Body of pancreas (tissue), 4 donors: ENCODE data around the gene CNIH1. TPM values are rescaled to one million over a fixed set of nuclear protein-coding genes. Genes with fewer than 3 reads are reported as not detected.
"Not testable (repeated sequence)": the region's sequence is repeated elsewhere in the genome, so short reads cannot be mapped to it uniquely, and the experiment has no call there.

ENCODE experiments used
- ATAC-seq: fragments of 150-250 bp; one replicate; pipeline ENCODE4 v1.9.1; 2016
- DNase-seq, 4 donors: peaks; one replicate each; pipeline ENCODE4 v3.0.0-alpha.2; 2019
- H3K27ac ChIP-seq, 4 donors: fragments of 200-600 bp; sonication (generic); 1 replicate in 3 of 4; 2 replicates in 1 of 4; pipeline versions ENCODE4 v1.5.1 to v1.6.1; 2016 to 2019; ENCODE audit warnings: mild to moderate bottlenecking in 1 of 4, mixed read lengths in 1 of 4, moderate library complexity in 1 of 4
- H3K27me3 ChIP-seq, 2 donors: fragments of 200-600 bp; sonication (generic); one replicate each; pipeline ENCODE4 v1.6.0; 2016; ENCODE audit warnings: mild to moderate bottlenecking in 1 of 2
- H3K36me3 ChIP-seq, 2 donors: fragments of 200-600 bp; sonication (generic); replicated peaks in 1 of 2; 2 replicates each; pipeline ENCODE4 v1.5.1; 2016; ENCODE audit warnings: low read depth in 2 of 2; ENCODE audit not compliant: insufficient read depth in 1 of 2
- H3K4me1 ChIP-seq: fragments of 200-600 bp; sonication (generic); one replicate; pipeline ENCODE4 v1.6.0; 2016
- H3K4me3 ChIP-seq, 2 donors: fragments of 200-600 bp; sonication (generic); 1 replicate in 1 of 2; 2 replicates in 1 of 2; pipeline ENCODE4 v1.5.1; 2016 to 2019
- H3K9me3 ChIP-seq, 3 donors: fragments of 200-600 bp; sonication (generic); 1 replicate in 2 of 3; 2 replicates in 1 of 3; pipeline ENCODE4 v1.5.1; 2016
- CTCF ChIP-seq, 7 experiments: fragments of 450-650 bp in 4 of 7; fragments of 200-600 bp in 3 of 7; sonication (generic) in 3 of 7; IDR thresholded peaks; one replicate each; pipeline ENCODE4 v1.5.1; 2016 to 2019; ENCODE audit warnings: antibody characterized with exemption in 7 of 7
- POLR2A ChIP-seq, 3 donors: fragments of 450-650 bp; IDR thresholded peaks; one replicate each; pipeline ENCODE4 v1.6.1; 2016; ENCODE audit warnings: antibody characterized with exemption in 3 of 3, mild to moderate bottlenecking in 2 of 3
- WGBS, 2 donors: methylation state at CpG; one replicate each; pipeline ENCODE4 v1.1.5; 2017; 5-methylcytosine and 5-hydroxymethylcytosine counted together
- intact Hi-C: fragments of 100-400 bp; cut with DNase I; formaldehyde crosslinking; loops from one replicate; pipeline ENCODE4 v1.15.1; 2023
- total RNA-seq, 2 donors: library from RNA; depleted of rRNA; stranded (reverse); fragments of >200 nt; gene quantifications; one replicate each; pipeline ENCODE4 v1.1.0, GENCODE V29; 2016

Gene CNIH1
- total RNA-seq, 2 donors from 2014 or later = 15.2 to 18.2 TPM

- TF ChIP-seq POLR2A (IDR thresholded peaks at IDR 0.05) (no peak), CTCF (IDR thresholded peaks at IDR 0.05) (no peak)
- Histone ChIP-seq H3K27ac (no peak overlapping the region), H3K27me3 (no peaks in the 10 kb centered on the region), H3K9me3 (no peaks in the 10 kb centered on the region), H3K36me3 (no peaks in the 10 kb centered on the region), H3K4me3 (no peak overlapping the region), H3K4me1 (no peaks in the 10 kb centered on the region)
- no peak for ATAC-seq
- DNase-seq = no peak
- WGBS, 2 donors = 85 to 86% methylated on average over 4 of the region's 4 CpGs
- intact Hi-C loops = no loop called here
These were observed 55.6 kb downstream of the CNIH1 start for GRCh38 chr14:54385556-54385955.

GRCh38 chr14:54383835-54384234 lies 57.3 kb downstream of the CNIH1 start:
- Histone ChIP-seq H3K36me3 (no peaks in the 10 kb centered on the region), H3K27me3 (no peaks in the 10 kb centered on the region), H3K4me3 (no peak overlapping the region), H3K27ac (no peak overlapping the region), H3K9me3 (no peaks in the 10 kb centered on the region), H3K4me1 (no peaks in the 10 kb centered on the region)
- TF ChIP-seq POLR2A (IDR thresholded peaks at IDR 0.05) (no peak), CTCF (IDR thresholded peaks at IDR 0.05) (no peak)
- ATAC-seq (no peak), DNase-seq (no peak)
- 77 to 88% methylated on average over 4 of the region's 4 CpGs for WGBS, 2 donors
- intact Hi-C loops = no loop called here

- H3K27ac ChIP-seq = no peak overlapping the region
- no peaks in the 10 kb centered on the region for H3K36me3 ChIP-seq
- ATAC-seq (no peak), DNase-seq (no peak)
- H3K4me1 ChIP-seq = no peaks in the 10 kb centered on the region
- H3K27me3 ChIP-seq = no peaks in the 10 kb centered on the region
- intact Hi-C loops = no loop called here
- no peaks in the 10 kb centered on the region for H3K9me3 ChIP-seq
- TF ChIP-seq CTCF (IDR thresholded peaks at IDR 0.05) = no peak
- H3K4me3 ChIP-seq = no peak overlapping the region
These were observed 59.4 kb downstream of the CNIH1 start for GRCh38 chr14:54381821-54382220.

- H3K9me3 ChIP-seq, H3K4me1 ChIP-seq, DNase-seq, intact Hi-C loops, H3K4me3 ChIP-seq, H3K27me3 ChIP-seq, H3K27ac ChIP-seq, ATAC-seq, H3K36me3 ChIP-seq: not testable (repeated sequence)
- 59 to 82% methylated on average over 3 of the region's 3 CpGs for whole genome bisulfite sequencing, 2 donors
These were observed 60.6 kb downstream of the CNIH1 start for GRCh38 chr14:54380558-54380957.

GRCh38 chr14:54378893-54379292 lies 62.3 kb downstream of the CNIH1 start:
- H3K27ac ChIP-seq, H3K27me3 ChIP-seq, H3K4me3 ChIP-seq, H3K36me3 ChIP-seq, H3K9me3 ChIP-seq, DNase-seq, H3K4me1 ChIP-seq, intact Hi-C loops, ATAC-seq: not testable (repeated sequence)
- 66 to 68% methylated on average over 5 of the region's 5 CpGs for WGBS, 2 donors

- Histone ChIP-seq H3K27me3 (no peaks in the 10 kb centered on the region), H3K4me1 (no peaks in the 10 kb centered on the region), H3K36me3 (no peaks in the 10 kb centered on the region), H3K4me3 (no peak overlapping the region), H3K9me3 (no peaks in the 10 kb centered on the region), H3K27ac (no peak overlapping the region)
- DNase-seq (no peak), ATAC-seq (no peak)
- WGBS, 2 donors = 54 to 71% methylated on average over 7 of the region's 7 CpGs
- intact Hi-C loops = no loop called here
- TF ChIP-seq POLR2A (IDR thresholded peaks at IDR 0.05) (no peak), CTCF (IDR thresholded peaks at IDR 0.05) (no peak)
These were observed 63.7 kb downstream of the CNIH1 start for GRCh38 chr14:54377501-54377900.
